D721Med (cell line): ENCODE results near the gene SNRNP48.

Source experiments
- DNase-seq: peaks from one replicate; pipeline ENCODE4 v3.0.0; 2011; ENCODE audit warnings: low spot score; ENCODE audit not compliant: insufficient read length
- FAIRE-seq: peaks from 2 replicates; lab custom pipeline; 2011; peaks lifted over from hg19 to GRCh38; lab: Jason Lieb, UNC
- TF ChIP-seq, protein P1 (sequence below): IDR thresholded peaks from 2 replicates; pipeline ENCODE4 v1.5.1; 2012; ENCODE audit warnings: mild to moderate bottlenecking, control low read depth; ENCODE audit not compliant: insufficient read depth; ENCODE audit errors: missing control alignments

SNRNP48 gene

DNA sequence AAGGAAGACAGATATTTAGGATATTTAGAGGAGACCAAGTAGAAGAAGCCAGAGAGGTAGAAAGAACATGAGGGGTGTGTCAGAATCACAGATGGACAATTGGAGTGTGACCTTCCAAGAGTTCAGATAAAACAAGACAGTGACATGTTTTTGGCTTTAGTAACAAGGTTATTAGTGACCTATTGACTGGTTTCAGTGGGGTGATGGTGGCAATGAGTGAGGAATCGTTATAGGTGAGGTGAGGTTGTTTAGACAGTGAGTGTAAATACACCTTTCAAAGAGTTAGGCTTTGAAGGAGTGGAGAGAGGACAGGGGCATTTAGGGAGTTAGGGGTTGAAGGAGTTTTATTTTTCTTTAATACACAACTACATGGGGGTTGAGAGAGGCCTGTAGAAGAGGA lies 3.2 kb downstream of the SNRNP48 start:
- FAIRE-seq (no peak), DNase-seq (no peak)
- TF ChIP-seq, protein P1, sequence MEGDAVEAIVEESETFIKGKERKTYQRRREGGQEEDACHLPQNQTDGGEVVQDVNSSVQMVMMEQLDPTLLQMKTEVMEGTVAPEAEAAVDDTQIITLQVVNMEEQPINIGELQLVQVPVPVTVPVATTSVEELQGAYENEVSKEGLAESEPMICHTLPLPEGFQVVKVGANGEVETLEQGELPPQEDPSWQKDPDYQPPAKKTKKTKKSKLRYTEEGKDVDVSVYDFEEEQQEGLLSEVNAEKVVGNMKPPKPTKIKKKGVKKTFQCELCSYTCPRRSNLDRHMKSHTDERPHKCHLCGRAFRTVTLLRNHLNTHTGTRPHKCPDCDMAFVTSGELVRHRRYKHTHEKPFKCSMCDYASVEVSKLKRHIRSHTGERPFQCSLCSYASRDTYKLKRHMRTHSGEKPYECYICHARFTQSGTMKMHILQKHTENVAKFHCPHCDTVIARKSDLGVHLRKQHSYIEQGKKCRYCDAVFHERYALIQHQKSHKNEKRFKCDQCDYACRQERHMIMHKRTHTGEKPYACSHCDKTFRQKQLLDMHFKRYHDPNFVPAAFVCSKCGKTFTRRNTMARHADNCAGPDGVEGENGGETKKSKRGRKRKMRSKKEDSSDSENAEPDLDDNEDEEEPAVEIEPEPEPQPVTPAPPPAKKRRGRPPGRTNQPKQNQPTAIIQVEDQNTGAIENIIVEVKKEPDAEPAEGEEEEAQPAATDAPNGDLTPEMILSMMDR = no peak

DNA sequence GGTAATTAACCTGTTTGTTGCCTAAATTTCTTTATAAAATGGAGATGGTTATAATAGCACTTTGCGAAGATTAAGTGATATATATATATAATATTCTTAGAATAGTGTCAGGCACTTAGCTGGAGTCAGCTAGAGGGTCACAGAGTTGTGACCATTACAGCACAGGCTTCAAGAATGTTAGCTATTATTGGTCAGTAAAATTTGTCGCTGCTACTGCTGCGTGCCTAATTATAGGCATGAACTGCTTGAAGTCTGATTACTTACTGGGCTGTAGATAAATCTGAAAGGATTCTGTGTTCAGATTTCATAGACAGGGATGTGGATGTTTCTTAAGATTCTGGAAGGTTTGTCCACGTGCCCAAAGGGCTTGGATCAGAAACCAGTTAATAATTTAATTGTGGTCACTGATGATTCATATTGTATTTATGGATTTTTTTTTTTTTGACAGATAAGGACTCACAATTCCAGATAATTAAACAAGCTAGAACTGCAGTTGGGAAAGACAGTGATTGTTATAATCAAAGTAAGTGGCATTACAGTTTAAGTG lies 4.7 kb downstream of the SNRNP48 start:
- TF ChIP-seq, protein P1 = no peak
- FAIRE-seq (no peak), DNase-seq (no peak)

DNA sequence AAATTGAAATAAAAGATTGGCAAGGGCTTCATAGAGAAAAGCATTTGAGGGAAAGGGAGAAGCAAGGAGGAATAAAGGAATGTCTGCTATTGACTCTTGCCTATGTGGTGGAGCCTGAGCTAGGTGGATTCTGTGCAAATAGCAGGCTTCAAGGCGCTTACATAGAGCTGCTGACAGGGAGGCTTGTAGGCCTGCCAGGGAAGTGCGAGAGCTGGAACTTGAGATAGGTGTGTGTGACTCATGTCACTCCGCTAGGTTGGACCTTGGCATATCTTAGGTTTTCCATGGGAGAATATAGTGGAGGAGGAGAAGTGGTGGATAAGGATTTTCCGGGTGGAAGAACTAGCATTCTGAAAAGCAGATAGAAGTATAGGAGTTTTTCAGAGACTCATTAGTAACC lies 14.0 kb downstream of the SNRNP48 start:
- FAIRE-seq = no peak
- TF ChIP-seq, protein P1 = no peak
- no peak for DNase-seq

DNA sequence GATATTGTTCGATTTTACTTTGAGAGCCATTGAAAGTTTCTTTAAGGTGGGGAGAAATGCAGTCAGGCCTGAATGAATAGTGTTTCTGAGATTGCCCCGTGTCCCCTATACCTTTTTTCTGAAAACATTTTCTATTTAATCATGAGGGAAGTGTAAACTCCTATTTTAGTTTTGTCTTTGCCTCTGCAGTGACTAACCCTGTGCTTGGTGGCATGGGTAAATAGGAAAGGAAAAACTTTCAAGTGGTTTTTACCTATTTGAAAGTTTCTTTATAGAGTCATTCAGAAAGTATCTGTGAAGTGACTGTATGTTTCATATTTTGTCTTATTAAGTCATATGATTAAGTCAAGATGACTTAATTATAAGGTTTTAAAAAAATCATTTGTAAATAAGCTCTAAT lies 14.5 kb downstream of the SNRNP48 start:
- no peak for FAIRE-seq
- no peak for DNase-seq
- TF ChIP-seq, protein P1 = no peak

DNA sequence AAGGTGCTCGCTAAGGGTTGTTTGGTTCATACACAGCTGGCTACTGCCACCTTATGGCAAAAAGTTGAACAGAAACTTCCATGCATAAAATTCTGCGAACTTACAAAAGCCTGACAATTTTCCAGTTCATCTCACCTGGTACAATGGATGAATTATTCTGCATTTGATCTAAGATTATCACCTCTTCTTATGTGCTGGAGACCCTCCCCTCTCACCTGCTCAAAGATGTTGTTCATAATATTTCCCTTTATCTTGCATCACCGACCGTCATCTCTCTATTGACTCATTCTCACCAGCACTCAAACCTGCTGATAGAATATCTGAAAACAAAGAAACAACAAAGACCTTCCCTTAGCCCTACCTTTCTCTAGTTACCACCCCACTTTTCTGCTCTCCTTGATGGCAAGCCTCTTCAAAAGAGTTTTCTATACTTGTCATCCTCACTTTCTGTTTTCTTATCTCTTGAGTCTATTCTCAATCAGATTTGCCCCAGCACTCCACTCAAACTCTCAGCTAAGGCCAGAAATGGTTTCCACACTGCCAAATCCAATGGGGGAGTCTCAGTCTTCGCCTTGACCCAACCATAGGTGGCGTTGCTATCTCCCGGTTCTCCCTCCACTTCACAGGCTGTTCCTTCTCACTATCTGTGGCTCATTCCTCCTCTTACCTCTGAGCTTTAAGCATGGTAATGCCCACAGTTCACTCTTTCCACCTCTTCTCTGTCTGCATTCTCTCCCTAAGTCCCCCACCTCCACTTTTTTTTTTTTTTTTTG lies 25.8 kb downstream of the SNRNP48 start:
- TF ChIP-seq, protein P1 = peak; percentile 76

DNA sequence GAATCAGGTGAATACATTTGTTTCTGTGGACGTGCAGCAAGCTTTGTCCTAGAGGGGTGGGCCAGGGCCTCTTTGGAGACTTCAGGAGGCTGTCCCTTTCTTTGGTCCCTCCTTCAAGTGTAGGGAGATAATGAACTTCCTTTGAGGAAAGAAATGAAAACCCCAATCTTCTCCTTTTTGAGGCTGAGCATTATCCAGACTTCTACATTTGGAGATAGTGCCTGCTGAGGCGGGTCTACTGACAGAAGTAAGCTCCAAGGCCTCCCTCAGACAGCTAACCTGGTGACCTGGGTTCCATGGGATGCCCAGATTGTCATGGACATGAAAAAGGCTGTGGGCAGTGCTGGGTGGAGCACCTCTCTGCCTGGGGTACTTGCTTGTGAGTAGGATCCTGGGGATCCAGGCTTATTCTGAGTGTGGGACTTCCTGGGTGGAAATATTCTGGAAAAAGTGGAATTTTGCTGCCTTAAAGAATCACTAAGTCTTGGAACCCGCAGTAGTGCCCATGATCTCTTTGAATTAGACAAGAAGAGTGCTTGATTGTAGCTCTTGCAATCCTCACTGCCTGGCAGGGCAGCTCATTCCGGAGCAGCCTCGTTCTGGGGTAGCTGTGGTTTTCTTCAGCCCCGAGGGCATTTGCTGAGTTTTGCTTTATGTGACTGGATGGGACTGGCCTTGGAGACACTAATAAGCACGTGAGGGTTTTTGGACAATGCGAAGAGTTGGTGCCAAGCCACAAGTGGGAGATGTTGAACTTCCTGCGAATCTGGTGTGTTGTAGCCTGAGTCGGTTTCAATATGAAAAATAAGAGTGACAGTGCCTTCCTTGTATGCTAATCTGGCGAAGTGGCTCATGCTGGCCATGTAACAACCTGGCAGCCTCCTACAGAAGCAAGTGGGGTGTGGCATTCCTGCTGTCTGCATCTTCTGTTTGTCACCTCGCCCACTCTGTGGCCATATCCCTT lies 28.1 kb downstream of the SNRNP48 start:
- FAIRE-seq = no peak
- TF ChIP-seq, protein P1 = no peak
- no peak for DNase-seq

More for the DNA sequence above, 25.8 kb downstream of the SNRNP48 start:
- DNase-seq (no peak), FAIRE-seq (peak; percentile 32)
